A673 (cell line): Measurements from ENCODE around the gene EXOC8. TPM values are rescaled to one million over a fixed set of nuclear protein-coding genes. Genes with fewer than 3 reads are reported as not detected.

Source experiments
- BruUV-seq: library from RNA; stranded (reverse); fragments of 400-500 nt; replicated peaks from 2 replicates; lab custom pipeline; 2021; lab: Mats Ljungman, UMichigan
- CTCF ChIA-PET: fragments of 300-600 bp; sonication (Branson Sonifier 250); formaldehyde crosslinking; loops from one replicate; lab custom pipeline; 2022; ENCODE audit warnings: antibody characterized with exemption; lab: Charles Lee
- POLR2A ChIA-PET: fragments of 300-600 bp; sonication (Branson Sonifier 250); formaldehyde crosslinking; loops from one replicate; lab custom pipeline; 2022; ENCODE audit warnings: antibody characterized with exemption; ENCODE audit not compliant: low non-redundant PET; lab: Charles Lee
- DNase-seq: peaks from one replicate; pipeline ENCODE4 v3.0.0-alpha.2; 2015; ENCODE audit warnings: low spot score
- H3K27ac ChIP-seq: fragments of 200-600 bp; sonication (generic); 2 replicates; pipeline ENCODE4 v1.5.1; 2016; ENCODE audit warnings: mixed run types, low read depth, mild to moderate bottlenecking, mixed read lengths, antibody characterized with exemption, low read length; ENCODE audit not compliant: poor library complexity, severe bottlenecking
- H3K27me3 ChIP-seq: fragments of 200-600 bp; sonication (generic); replicated peaks from 2 replicates; pipeline ENCODE4 v1.6.1; 2017; ENCODE audit warnings: mixed run types, low read depth, mild to moderate bottlenecking, mixed read lengths, antibody characterized with exemption, low read length; ENCODE audit not compliant: insufficient read depth, poor library complexity
- H3K36me3 ChIP-seq: fragments of 200-600 bp; sonication (generic); 2 replicates; pipeline ENCODE4 v1.6.1; 2016; ENCODE audit warnings: mixed run types, mild to moderate bottlenecking, mixed read lengths, antibody characterized with exemption, low read length; ENCODE audit not compliant: insufficient read depth, poor library complexity, severe bottlenecking
- H3K4me1 ChIP-seq: fragments of 200-600 bp; sonication (generic); 2 replicates; pipeline ENCODE4 v1.6.1; 2017; ENCODE audit warnings: mixed run types, mild to moderate bottlenecking, mixed read lengths, antibody characterized with exemption, low read length; ENCODE audit not compliant: insufficient read depth, poor library complexity, severe bottlenecking
- H3K4me3 ChIP-seq: fragments of 200-600 bp; sonication (generic); 2 replicates; pipeline ENCODE4 v1.5.1; 2016; ENCODE audit warnings: low read depth, mixed run types, mild to moderate bottlenecking, mixed read lengths, low read length; ENCODE audit not compliant: poor library complexity, severe bottlenecking
- H3K9me3 ChIP-seq: fragments of 200-600 bp; sonication (generic); 2 replicates; pipeline ENCODE4 v1.6.1; 2016; ENCODE audit warnings: mixed run types, low read depth, mild to moderate bottlenecking, mixed read lengths, antibody characterized with exemption, low read length; ENCODE audit not compliant: poor library complexity, severe bottlenecking
- EZH2 ChIP-seq: fragments of 200-600 bp; sonication (generic); IDR thresholded peaks from 2 replicates; pipeline ENCODE4 v1.6.1; 2017; ENCODE audit warnings: borderline replicate concordance, low read depth, mild to moderate bottlenecking, mixed read lengths, antibody characterized with exemption, low read length; ENCODE audit not compliant: poor library complexity, severe bottlenecking
- intact Hi-C: fragments of 100-400 bp; cut with micrococcal nuclease; formaldehyde crosslinking; loops from one replicate; pipeline ENCODE4 v1.10.0; 2022; ENCODE audit not compliant: unreplicated experiment
- total RNA-seq: library from RNA; stranded (reverse); gene quantifications from 2 replicates; pipeline ENCODE4 v1.2.3, GENCODE V29; 2021
- TF ChIP-seq, protein P1 (sequence below): fragments of 300-800, 200-600 bp; sonication (generic); conservative IDR thresholded peaks from 2 replicates; pipeline ENCODE4 v1.5.1; 2017; ENCODE audit warnings: low read depth, mild to moderate bottlenecking, antibody characterized with exemption, low read length, moderate library complexity, mixed read lengths

The EXOC8 gene
- total RNA-seq, 1 experiment from 2014 or later = 13.8 TPM

- DNase-seq = no peak
- TF ChIP-seq, protein P1, sequence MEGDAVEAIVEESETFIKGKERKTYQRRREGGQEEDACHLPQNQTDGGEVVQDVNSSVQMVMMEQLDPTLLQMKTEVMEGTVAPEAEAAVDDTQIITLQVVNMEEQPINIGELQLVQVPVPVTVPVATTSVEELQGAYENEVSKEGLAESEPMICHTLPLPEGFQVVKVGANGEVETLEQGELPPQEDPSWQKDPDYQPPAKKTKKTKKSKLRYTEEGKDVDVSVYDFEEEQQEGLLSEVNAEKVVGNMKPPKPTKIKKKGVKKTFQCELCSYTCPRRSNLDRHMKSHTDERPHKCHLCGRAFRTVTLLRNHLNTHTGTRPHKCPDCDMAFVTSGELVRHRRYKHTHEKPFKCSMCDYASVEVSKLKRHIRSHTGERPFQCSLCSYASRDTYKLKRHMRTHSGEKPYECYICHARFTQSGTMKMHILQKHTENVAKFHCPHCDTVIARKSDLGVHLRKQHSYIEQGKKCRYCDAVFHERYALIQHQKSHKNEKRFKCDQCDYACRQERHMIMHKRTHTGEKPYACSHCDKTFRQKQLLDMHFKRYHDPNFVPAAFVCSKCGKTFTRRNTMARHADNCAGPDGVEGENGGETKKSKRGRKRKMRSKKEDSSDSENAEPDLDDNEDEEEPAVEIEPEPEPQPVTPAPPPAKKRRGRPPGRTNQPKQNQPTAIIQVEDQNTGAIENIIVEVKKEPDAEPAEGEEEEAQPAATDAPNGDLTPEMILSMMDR = no peak
- no peak for TF ChIP-seq EZH2
- Histone ChIP-seq H3K9me3 (no peaks in the 10 kb centered on the region), H3K4me1 (peaks cover 15% of the 10 kb centered on the region), H3K4me3 (peak overlapping the region; percentile 74), H3K27ac (peak overlapping the region; percentile 86), H3K27me3 (no peaks in the 10 kb centered on the region), H3K36me3 (no peaks in the 10 kb centered on the region)
- ChIA-PET CTCF (interaction anchor here (0.6 kb wide), 1 partner anchor 306 kb away, joined by 3 read pairs; no protein-coding TSS in a partner anchor), POLR2A (no interaction called here)
- BruUV-seq = TSS peak; percentile 21
- intact Hi-C loops = no loop called here
These were observed 1.7 kb downstream of the EXOC8 start for GRCh38 chr1:231335663-231336602.

- intact Hi-C loops = no loop called here
- peaks cover 15% of the 10 kb centered on the region for H3K4me1 ChIP-seq
- H3K36me3 ChIP-seq = no peaks in the 10 kb centered on the region
- peak overlapping the region; percentile 74 for H3K4me3 ChIP-seq
- ChIA-PET POLR2A (no interaction called here), CTCF (interaction anchor here (0.6 kb wide), 1 partner anchor 307 kb away, joined by 3 read pairs; no protein-coding TSS in a partner anchor)
- TF ChIP-seq, protein P1 = no peak
- no TSS peak for BruUV-seq
- no peak overlapping the region for H3K27ac ChIP-seq
- DNase-seq = no peak
- no peaks in the 10 kb centered on the region for H3K27me3 ChIP-seq
- no peaks in the 10 kb centered on the region for H3K9me3 ChIP-seq
These were observed 2.7 kb downstream of the EXOC8 start for GRCh38 chr1:231334952-231335351.

GRCh38 chr1:231334079-231334666 lies 3.5 kb downstream of the EXOC8 start:
- Histone ChIP-seq H3K9me3 (no peaks in the 10 kb centered on the region), H3K4me3 (peak overlapping the region; percentile 74), H3K36me3 (no peaks in the 10 kb centered on the region), H3K4me1 (peaks cover 15% of the 10 kb centered on the region), H3K27ac (no peak overlapping the region), H3K27me3 (no peaks in the 10 kb centered on the region)
- no TSS peak for BruUV-seq
- ChIA-PET CTCF (no interaction called here), POLR2A (no interaction called here)
- intact Hi-C loops = no loop called here
- no peak for DNase-seq
- TF ChIP-seq, protein P1 = no peak
- no peak for TF ChIP-seq EZH2
